GM10248 (cell line): ENCODE results near the gene NOL4.

Experiments
- CTCF ChIA-PET: fragments of 300-600 bp; sonication (Branson Sonifier 250); formaldehyde crosslinking; extraction: SDS; loops from one replicate; lab custom pipeline; 2021; ENCODE audit warnings: antibody characterized with exemption; lab: Yijun Ruan, JAX
- POLR2A ChIA-PET: fragments of 350-650 bp; sonication (Branson Sonifier 250); formaldehyde crosslinking; extraction: SDS; loops from one replicate; lab custom pipeline; 2020; ENCODE audit warnings: antibody characterized with exemption; lab: Yijun Ruan, JAX
- DNase-seq: peaks from one replicate; pipeline ENCODE4 v3.0.0; 2012; ENCODE audit errors: extremely low spot score
- TF ChIP-seq, protein P1 (sequence below): IDR thresholded peaks from 2 replicates; pipeline ENCODE4 v1.5.1; 2012; ENCODE audit warnings: mild to moderate bottlenecking, low read depth; ENCODE audit errors: extremely low read depth, missing control alignments, control extremely low read depth

Gene NOL4

GRCh38 chr18:34196256-34196655, 28.5 kb downstream of the NOL4 start:
- ChIA-PET CTCF (interaction anchor here (1.2 to 1.5 kb wide), 2 partner anchors 23 to 73 kb away, joined by 3 to 5 read pairs; no protein-coding TSS in a partner anchor), POLR2A (no interaction called here)
- TF ChIP-seq, protein P1, sequence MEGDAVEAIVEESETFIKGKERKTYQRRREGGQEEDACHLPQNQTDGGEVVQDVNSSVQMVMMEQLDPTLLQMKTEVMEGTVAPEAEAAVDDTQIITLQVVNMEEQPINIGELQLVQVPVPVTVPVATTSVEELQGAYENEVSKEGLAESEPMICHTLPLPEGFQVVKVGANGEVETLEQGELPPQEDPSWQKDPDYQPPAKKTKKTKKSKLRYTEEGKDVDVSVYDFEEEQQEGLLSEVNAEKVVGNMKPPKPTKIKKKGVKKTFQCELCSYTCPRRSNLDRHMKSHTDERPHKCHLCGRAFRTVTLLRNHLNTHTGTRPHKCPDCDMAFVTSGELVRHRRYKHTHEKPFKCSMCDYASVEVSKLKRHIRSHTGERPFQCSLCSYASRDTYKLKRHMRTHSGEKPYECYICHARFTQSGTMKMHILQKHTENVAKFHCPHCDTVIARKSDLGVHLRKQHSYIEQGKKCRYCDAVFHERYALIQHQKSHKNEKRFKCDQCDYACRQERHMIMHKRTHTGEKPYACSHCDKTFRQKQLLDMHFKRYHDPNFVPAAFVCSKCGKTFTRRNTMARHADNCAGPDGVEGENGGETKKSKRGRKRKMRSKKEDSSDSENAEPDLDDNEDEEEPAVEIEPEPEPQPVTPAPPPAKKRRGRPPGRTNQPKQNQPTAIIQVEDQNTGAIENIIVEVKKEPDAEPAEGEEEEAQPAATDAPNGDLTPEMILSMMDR, result no peak
- no peak for DNase-seq

GRCh38 chr18:34194239-34194638, 30.5 kb downstream of the NOL4 start:
- POLR2A ChIA-PET, result no interaction called here
- CTCF ChIA-PET, result interaction anchor here (1.1 to 1.4 kb wide), 2 partner anchors 9 to 28 kb away, joined by 3 to 5 read pairs; no protein-coding TSS in a partner anchor
- TF ChIP-seq, protein P1, result no peak
- DNase-seq, result no peak

DNA sequence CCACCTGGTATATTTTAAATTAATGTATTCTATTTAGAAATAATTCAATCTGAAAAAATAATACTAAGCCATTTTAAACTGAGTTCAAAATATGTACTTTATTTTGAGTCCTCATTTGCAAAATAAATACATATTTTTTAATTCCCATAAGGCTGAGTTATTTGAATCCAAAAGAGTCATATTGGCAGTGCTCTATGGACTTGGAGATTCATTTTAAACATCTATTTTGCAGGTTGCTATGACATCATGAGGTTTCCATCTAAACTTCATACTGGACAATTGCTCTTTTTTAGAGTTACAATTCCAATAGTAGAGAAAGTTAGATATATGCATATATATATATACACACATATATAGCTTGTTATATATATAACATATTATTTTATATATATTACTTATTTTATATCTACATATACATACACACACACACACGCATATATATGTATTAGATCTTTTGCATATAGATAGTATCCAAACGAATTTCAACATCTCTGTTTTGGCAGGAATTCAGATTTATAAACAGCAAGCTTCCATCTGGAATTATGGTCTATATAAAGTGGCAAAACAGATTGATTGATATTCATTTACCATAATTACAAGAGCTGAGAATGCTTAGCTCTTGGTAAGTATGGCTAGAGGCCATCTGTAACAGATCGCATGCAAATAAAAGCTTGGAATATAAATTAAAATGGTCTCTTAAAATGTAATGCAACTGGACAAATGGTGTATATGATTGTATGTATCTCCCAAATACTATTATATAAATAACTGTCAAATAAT, 34.9 kb downstream of the NOL4 start:
- CTCF ChIA-PET, result no interaction called here
- POLR2A ChIA-PET, result no interaction called here
- no peak for DNase-seq
- TF ChIP-seq, protein P1, result no peak
